Uterus (tissue), 4 donors: ENCODE results near the gene ZDHHC7. TPM values are rescaled to one million over a fixed set of nuclear protein-coding genes. Genes with fewer than 3 reads are reported as not detected.

Experiments
- DNase-seq, 2 donors: peaks; one replicate each; pipeline ENCODE4 v3.0.0-alpha.2; 2019 to 2020
- H3K27ac ChIP-seq, 2 donors: fragments of 200-600 bp; sonication (generic); 1 replicate in 1 of 2; 2 replicates in 1 of 2; pipeline ENCODE4 v1.5.1; 2016 to 2018
- H3K27me3 ChIP-seq, 2 donors: fragments of 200-600 bp; sonication (generic); one replicate each; pipeline ENCODE4 v1.5.1; 2018 to 2019; ENCODE audit warnings: control low read depth in 1 of 2
- H3K36me3 ChIP-seq, 2 donors: fragments of 200-600 bp; sonication (generic); one replicate each; pipeline ENCODE4 v1.5.1; 2019; ENCODE audit warnings: control low read depth in 1 of 2
- H3K4me1 ChIP-seq, 2 donors: fragments of 200-600 bp; sonication (generic); one replicate each; pipeline ENCODE4 v1.5.1; 2018 to 2019; ENCODE audit warnings: control low read depth in 1 of 2
- H3K4me3 ChIP-seq, 2 donors: fragments of 200-600 bp; sonication (generic); 1 replicate in 1 of 2; 2 replicates in 1 of 2; pipeline ENCODE4 v1.5.1; 2018 to 2019; ENCODE audit warnings: mild to moderate bottlenecking in 1 of 2
- H3K9me3 ChIP-seq, 2 donors: fragments of 200-600 bp; sonication (generic); one replicate each; pipeline ENCODE4 v1.5.1; 2019; ENCODE audit warnings: control low read depth in 1 of 2
- POLR2A ChIP-seq, 2 donors: fragments of 450-650 bp; IDR thresholded peaks; one replicate each; pipeline ENCODE4 v1.6.1; 2016; ENCODE audit warnings: antibody characterized with exemption in 2 of 2, mild to moderate bottlenecking in 1 of 2, moderate library complexity in 1 of 2
- intact Hi-C: fragments of 100-400 bp; cut with DNase I; formaldehyde crosslinking; loops from one replicate; pipeline ENCODE4 v1.15.1; 2023; ENCODE audit warnings: low total_unique reads
- total RNA-seq, 4 donors: library from RNA; depleted of rRNA in 3 of 4; stranded (reverse); fragments of >200 nt in 3 of 4; gene quantifications; one replicate each; pipeline versions ENCODE4 v1.1.0 to v1.2.4, GENCODE V29; 2014 to 2023
- TF ChIP-seq, protein P1 (sequence below), 4 experiments: fragments of 200-600 bp in 2 of 4; fragments of 450-650 bp in 2 of 4; sonication (generic) in 2 of 4; IDR thresholded peaks; one replicate each; pipeline ENCODE4 v1.5.1; 2016 to 2019; ENCODE audit warnings: antibody characterized with exemption in 4 of 4, mild to moderate bottlenecking in 2 of 4, moderate library complexity in 1 of 4
- donor health status: DM: yes; HTN: yes; CAD: no.

The ZDHHC7 gene
- total RNA-seq, 4 donors from 2014 or later: 16.5 to 50.2 (median 39.1) TPM

DNA sequence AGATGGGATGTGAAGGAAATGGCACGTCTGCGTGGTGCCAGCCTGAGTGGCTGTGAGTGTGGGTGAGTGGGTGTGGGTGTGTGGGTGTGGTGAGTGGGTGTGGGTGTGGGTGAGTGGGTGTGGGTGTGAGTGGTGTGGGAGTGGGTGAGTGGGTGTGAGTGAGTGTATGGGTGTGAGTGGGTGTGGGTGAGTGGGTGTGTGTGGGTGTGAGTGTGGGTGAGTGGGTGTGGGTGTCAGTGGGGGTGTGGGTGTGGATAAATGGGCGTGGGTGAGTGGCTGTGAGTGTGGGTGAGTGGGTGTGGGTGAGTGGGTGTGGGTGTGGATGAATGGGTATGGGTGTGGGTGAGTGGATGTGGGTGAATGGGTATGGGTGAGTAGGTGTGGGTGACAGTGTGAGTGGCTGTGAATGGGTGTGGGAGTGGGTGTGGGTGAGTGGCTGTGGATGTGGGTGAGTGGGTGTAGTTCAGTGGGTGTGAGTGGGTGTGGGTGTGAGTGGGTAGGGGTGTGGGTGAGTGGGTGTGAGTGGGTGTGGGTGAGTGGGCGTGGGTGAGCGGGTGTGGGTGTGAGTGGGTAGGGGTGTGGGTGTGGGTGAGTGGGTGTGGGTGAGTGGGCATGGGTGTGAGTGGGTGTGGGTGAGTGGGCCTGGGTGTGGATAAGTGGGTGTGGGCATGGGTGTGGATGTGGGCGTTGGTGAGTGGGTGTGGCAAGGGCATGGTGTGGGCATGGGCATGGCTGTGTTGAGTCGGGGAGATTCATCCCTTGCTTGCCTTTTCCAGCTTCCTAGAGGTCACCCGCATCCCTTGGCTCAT lies 80.8 kb downstream of the ZDHHC7 start:
- no peak overlapping the region for H3K4me3 ChIP-seq
- peaks cover 0 to 19% of the 10 kb centered on the region in 2 donors for H3K4me1 ChIP-seq
- H3K36me3 ChIP-seq: no peaks in the 10 kb centered on the region
- H3K27ac ChIP-seq: peak overlapping the region; percentile 31 to 61
- intact Hi-C loops: no loop called here
- DNase-seq: no peak
- no peaks in the 10 kb centered on the region for H3K27me3 ChIP-seq
- TF ChIP-seq POLR2A (IDR thresholded peaks at IDR 0.05): no peak
- TF ChIP-seq, protein P1, sequence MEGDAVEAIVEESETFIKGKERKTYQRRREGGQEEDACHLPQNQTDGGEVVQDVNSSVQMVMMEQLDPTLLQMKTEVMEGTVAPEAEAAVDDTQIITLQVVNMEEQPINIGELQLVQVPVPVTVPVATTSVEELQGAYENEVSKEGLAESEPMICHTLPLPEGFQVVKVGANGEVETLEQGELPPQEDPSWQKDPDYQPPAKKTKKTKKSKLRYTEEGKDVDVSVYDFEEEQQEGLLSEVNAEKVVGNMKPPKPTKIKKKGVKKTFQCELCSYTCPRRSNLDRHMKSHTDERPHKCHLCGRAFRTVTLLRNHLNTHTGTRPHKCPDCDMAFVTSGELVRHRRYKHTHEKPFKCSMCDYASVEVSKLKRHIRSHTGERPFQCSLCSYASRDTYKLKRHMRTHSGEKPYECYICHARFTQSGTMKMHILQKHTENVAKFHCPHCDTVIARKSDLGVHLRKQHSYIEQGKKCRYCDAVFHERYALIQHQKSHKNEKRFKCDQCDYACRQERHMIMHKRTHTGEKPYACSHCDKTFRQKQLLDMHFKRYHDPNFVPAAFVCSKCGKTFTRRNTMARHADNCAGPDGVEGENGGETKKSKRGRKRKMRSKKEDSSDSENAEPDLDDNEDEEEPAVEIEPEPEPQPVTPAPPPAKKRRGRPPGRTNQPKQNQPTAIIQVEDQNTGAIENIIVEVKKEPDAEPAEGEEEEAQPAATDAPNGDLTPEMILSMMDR (IDR thresholded peaks at IDR 0.05): no peak
- H3K9me3 ChIP-seq: no peaks in the 10 kb centered on the region

- intact Hi-C loops: no loop called here
- TF ChIP-seq, protein P1 (IDR thresholded peaks at IDR 0.05): no peak
- no peak for TF ChIP-seq POLR2A (IDR thresholded peaks at IDR 0.05)
- no peaks in the 10 kb centered on the region for H3K27me3 ChIP-seq
- DNase-seq: peak; percentile 71 to 82
- H3K9me3 ChIP-seq: no peaks in the 10 kb centered on the region
- peaks cover 0 to 19% of the 10 kb centered on the region in 2 donors for H3K4me1 ChIP-seq
- no peaks in the 10 kb centered on the region for H3K36me3 ChIP-seq
- H3K27ac ChIP-seq: peak overlapping the region; percentile 31 to 61
- no peak overlapping the region for H3K4me3 ChIP-seq
Measured at GRCh38 chr16:84929421-84930297, 81.7 kb downstream of the ZDHHC7 start.

GRCh38 chr16:84928679-84929420 lies 82.5 kb downstream of the ZDHHC7 start:
- H3K27ac ChIP-seq: peak overlapping the region; percentile 31 to 61
- no peaks in the 10 kb centered on the region for H3K9me3 ChIP-seq
- TF ChIP-seq POLR2A (IDR thresholded peaks at IDR 0.05): no peak
- TF ChIP-seq, protein P1 (IDR thresholded peaks at IDR 0.05): no peak
- intact Hi-C loops: no loop called here
- H3K27me3 ChIP-seq: no peaks in the 10 kb centered on the region
- no peaks in the 10 kb centered on the region for H3K36me3 ChIP-seq
- H3K4me3 ChIP-seq: no peak overlapping the region
- DNase-seq: peak; percentile 68 to 86
- H3K4me1 ChIP-seq: peaks cover 0 to 14% of the 10 kb centered on the region in 2 donors

GRCh38 chr16:84927621-84928591 lies 83.4 kb downstream of the ZDHHC7 start:
- peak in 1 of 2 donors; percentile 59 for DNase-seq
- H3K27ac ChIP-seq: peak overlapping the region; percentile 31 to 61

More at GRCh38 chr16:84927621-84928591, 83.4 kb downstream of the ZDHHC7 start:
- H3K4me3 ChIP-seq: no peak overlapping the region
- H3K9me3 ChIP-seq: no peaks in the 10 kb centered on the region
- no peaks in the 10 kb centered on the region for H3K36me3 ChIP-seq
- peaks cover 0 to 9% of the 10 kb centered on the region in 2 donors for H3K4me1 ChIP-seq
- no peaks in the 10 kb centered on the region for H3K27me3 ChIP-seq
- intact Hi-C loops: no loop called here
- TF ChIP-seq POLR2A (IDR thresholded peaks at IDR 0.05): no peak
- TF ChIP-seq, protein P1 (IDR thresholded peaks at IDR 0.05): no peak
